GM06990 (cell line): ENCODE data around the gene FUNDC2.
"Not testable (repeated sequence)": the region's sequence is repeated elsewhere in the genome, so short reads cannot be mapped to it uniquely, and the experiment has no call there.

ENCODE experiments used
- DNase-seq: peaks from one replicate; pipeline ENCODE4 v3.0.0-alpha.2; 2011; ENCODE audit not compliant: insufficient read length; ENCODE audit errors: extremely low read depth
- H3K27me3 ChIP-seq: replicated peaks from 2 replicates; pipeline ENCODE4 v1.6.0; 2011; ENCODE audit warnings: low read length; ENCODE audit not compliant: control insufficient read depth, insufficient read depth
- H3K36me3 ChIP-seq: 2 replicates; pipeline ENCODE4 v1.5.1; 2011; ENCODE audit warnings: low read length; ENCODE audit not compliant: control insufficient read depth, insufficient read depth
- H3K4me3 ChIP-seq: replicated peaks from 2 replicates; pipeline ENCODE4 v1.5.1; 2011; ENCODE audit warnings: low read depth, mild to moderate bottlenecking, control low read depth, low read length
- CTCF ChIP-seq: IDR thresholded peaks from 2 replicates; pipeline ENCODE4 v1.5.1; 2011; ENCODE audit warnings: low read length, control low read depth, mild to moderate bottlenecking, inconsistent platforms; ENCODE audit not compliant: insufficient read depth, poor library complexity, severe bottlenecking

Gene FUNDC2

GRCh38 chrX:155000841-155001240 lies 25.8 kb upstream of the FUNDC2 start:
- no peak for DNase-seq
- no peak for TF ChIP-seq CTCF
- Histone ChIP-seq H3K4me3 (no peak overlapping the region), H3K27me3 (no peaks in the 10 kb centered on the region), H3K36me3 (no peaks in the 10 kb centered on the region)

GRCh38 chrX:155001873-155002272 lies 24.8 kb upstream of the FUNDC2 start:
- H3K36me3 ChIP-seq, result no peaks in the 10 kb centered on the region
- no peak for TF ChIP-seq CTCF
- H3K27me3 ChIP-seq, result no peaks in the 10 kb centered on the region
- no peak overlapping the region for H3K4me3 ChIP-seq
- DNase-seq, result no peak

GRCh38 chrX:155005190-155005589 lies 21.5 kb upstream of the FUNDC2 start:
- no peak overlapping the region for H3K4me3 ChIP-seq
- no peak for DNase-seq
- H3K27me3 ChIP-seq, result no peaks in the 10 kb centered on the region
- H3K36me3 ChIP-seq, result no peaks in the 10 kb centered on the region
- TF ChIP-seq CTCF, result no peak

GRCh38 chrX:155006379-155006778 lies 20.3 kb upstream of the FUNDC2 start:
- H3K4me3 ChIP-seq, H3K36me3 ChIP-seq, DNase-seq, H3K27me3 ChIP-seq: not testable (repeated sequence)

GRCh38 chrX:155006913-155007671 lies 19.6 kb upstream of the FUNDC2 start:
- not testable (repeated sequence) for H3K4me3 ChIP-seq, H3K36me3 ChIP-seq, H3K27me3 ChIP-seq, DNase-seq

GRCh38 chrX:155008578-155008977 lies 18.1 kb upstream of the FUNDC2 start:
- not testable (repeated sequence) for H3K36me3 ChIP-seq, DNase-seq, H3K27me3 ChIP-seq, H3K4me3 ChIP-seq

GRCh38 chrX:155009994-155010472 lies 16.6 kb upstream of the FUNDC2 start:
- H3K36me3 ChIP-seq, result no peaks in the 10 kb centered on the region
- TF ChIP-seq CTCF, result no peak
- H3K27me3 ChIP-seq, result no peaks in the 10 kb centered on the region
- DNase-seq, result no peak
- no peak overlapping the region for H3K4me3 ChIP-seq
